GM18909 (cell line): ENCODE measurements around the gene GALNT12.

Source experiments
- ATAC-seq: cut with Tn5 transposase; IDR thresholded peaks from one replicate; pipeline ENCODE4 v1.9.1; 2021; ENCODE audit warnings: mild to moderate bottlenecking; ENCODE audit not compliant: unreplicated experiment, poor library complexity

Gene GALNT12

DNA sequence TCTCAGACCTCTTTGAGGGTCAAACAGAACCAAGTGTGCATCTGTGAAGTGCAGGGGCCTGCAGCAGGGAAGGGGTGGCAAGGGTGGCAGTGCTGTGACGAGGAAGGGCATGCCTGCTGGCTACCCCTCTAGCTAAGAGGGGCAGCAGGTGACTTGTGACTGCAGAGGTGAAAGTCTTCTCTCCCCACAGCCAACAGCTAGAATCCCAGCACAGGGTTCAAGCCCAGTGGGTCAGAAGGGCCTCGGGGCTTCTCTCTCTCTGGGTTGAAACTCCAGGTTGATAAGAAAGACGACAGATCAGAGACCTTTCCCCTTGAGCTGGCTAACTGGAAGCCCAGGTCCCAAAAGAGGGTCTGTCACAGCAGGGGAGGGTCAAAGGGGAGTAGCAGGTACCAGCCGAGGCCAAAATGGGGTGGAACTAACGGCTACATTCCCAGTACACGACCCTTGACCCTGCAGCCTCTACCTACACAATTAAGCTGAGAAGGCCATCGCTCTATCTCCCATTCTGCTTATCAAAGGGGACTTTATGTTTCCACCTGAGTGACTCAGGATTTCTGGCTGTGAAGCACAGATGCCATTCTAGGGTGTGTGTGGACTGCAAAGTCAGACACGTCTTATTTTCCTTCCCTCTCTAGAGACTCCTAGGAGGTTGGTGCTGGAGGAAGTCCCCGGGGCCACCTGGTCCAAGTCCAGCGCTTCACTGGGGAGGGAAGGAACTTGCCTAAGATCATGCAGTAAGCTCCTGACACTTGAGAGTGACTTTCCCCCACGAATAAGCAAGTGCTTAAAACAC lies 25.7 kb upstream of the GALNT12 start:
- ATAC-seq = no peak

DNA sequence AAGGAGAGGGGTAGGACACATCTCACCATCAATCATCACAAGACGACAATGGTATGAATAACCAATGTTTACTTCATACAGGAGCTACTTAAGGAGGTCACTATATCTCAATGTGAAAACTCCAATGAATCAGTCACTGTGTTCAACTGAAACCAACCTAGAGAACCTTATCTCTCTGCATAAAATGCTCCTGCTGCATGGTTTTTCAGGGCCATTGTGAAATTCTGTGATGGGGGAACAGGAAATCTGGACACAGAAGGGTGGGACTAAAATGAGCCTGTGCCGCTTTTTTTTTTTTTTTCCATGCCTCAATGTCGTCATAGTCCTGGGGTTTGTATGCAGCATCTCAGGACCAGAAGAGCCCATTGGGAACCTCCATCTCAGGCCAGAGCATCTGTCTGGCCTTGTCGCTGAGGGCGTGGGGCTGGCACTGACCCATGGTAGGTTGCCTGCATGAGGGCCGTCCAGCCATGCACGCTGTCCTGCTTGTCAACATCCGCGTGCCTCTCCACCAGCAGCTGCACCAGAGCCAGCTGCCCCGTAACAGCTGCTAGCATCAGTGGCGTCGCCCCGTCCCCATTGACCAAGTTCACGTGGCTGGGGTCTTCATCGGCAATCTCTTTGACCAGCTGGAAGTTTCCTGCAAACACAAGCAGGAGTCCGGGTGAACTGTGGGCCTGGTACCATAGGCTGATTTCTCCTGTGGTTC lies 23.8 kb upstream of the GALNT12 start:
- no peak for ATAC-seq

DNA sequence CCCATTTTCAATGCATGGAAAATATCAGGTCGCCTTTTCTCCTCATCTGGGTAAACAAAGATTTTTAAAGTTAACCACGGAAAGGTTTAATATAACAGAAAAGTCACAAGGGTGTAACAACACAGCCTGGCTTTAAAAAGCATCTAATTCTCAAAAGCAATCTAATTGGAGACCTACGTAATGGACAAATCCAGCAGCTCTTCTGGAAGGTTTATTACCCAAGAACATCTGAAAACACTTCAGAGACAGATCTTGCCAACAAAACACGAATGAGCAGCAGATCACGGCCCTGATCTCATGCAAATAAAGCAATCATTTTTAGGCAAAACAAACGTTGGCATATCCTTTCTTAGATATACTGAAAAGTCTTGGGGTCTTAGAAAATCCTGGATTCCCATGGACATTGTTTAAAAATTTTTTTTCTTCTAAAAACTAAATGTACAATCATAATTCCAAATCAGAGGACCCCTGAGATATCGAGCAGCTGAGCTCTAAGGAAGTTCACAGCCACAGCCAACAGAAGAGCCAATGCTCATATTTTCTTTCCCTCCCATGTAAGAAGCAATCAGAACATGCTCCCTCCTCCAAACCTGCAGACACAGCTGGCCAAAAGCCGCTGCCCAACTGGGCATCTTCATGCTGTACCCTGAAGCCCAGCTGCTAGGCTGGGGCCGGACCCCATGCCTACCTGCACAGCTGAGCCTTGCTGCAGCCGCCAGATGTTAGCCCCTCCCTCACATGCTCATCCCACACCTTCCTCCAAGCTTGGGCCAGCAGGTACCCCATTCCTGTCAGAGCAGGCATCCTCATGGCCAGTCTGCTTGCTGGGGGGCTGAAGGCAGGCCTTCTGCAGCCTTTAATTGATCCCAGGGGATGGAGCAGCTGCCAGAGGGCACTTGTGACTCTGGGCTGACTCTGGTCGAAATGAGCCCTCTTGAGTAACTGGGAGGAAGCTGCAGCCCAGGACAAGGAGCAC lies 22.4 kb upstream of the GALNT12 start:
- ATAC-seq = no peak

GRCh38 chr9:98786750-98787510 lies 20.5 kb upstream of the GALNT12 start:
- no peak for ATAC-seq

DNA sequence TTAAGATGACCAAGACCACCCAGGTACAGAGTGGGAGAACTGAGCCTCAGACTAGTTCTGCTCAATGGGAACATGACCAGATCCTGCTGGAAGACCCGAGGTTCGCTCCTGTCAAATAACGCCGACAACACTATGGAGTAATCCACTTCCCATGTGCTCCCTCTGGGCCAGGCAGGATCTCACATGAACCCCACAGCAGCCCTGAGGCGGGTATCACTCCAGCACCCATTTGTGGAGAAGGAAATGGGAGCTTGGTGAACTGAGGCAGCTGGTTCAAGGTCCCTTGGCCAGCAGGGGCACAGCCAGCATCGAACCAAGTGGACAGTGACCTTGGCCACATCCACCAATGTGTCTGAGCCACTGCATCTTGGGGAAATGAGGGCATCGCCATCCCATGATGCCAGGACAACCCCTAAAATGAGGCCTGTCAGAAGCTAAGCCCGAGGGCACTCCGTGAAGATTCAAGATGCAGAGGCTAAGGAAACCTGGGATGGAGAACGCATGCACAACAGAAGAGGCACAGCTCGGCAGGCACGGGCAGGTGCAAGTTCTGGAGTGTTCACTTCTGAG lies 19.6 kb upstream of the GALNT12 start:
- ATAC-seq = no peak

DNA sequence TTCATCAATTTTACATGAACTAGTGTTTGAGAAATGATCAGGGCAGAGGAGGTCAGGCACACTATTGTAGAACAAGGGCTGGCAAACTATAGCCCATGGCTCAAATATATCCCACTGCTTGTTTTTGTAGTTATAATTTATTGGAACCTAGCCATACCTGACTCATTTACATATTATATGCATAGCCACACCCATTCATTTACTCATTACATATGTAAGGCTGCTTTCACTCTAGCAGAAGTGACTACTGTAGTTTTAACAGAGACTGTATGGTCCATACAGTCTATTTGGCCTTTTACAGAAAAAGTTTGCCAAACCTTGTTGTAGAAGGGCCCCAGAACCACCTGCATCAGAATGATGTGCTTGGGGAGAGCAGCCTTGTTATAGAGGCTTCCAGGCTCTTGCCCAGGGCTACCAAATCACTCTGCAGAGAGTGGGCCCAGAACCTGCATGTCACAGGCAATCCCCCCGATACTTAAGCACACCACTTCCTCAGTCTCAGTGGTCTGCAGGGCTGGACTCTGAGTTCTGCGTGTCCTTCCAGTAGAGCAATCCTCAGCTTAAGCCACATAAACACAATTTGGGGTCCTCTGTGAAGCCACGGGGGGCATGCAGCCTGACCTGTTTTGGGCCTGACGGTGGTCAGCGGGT lies 17.9 kb upstream of the GALNT12 start:
- no peak for ATAC-seq

DNA sequence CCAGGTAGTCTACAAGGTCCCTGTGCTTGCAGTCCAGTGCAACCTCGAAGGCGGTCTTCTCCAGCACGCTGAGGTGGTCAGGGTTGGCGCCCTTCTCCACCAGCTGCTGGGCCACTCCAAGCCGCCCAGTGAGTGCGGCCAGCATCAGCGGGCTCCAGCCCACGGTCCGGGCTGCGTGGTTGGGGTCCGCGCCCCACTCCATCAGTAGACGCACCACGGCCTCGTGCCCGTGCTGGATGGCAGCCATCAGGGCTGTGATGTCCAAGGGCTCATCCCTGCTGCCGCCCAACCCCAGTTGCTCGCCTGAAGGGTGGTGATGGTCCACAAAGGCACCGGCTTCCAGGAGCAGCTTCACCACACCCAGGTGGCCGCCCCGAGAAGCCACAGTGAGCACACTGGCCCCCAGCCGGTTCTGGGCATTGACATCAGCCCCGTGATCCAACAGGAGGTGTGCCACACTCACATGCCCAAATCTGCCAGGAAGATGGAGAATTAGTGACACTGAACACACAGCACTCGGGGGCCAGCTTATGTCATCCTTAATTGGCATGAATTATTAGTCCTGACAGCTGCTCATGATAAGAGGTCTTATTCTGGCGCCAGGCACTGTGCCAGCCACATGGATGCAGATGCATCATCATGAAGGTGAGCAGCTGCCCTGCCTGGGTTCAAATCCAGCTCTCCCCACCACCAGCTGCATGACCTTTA lies 17.2 kb upstream of the GALNT12 start:
- no peak for ATAC-seq

- peak; percentile 71 for ATAC-seq
Measured at GRCh38 chr9:98790842-98791607, 16.4 kb upstream of the GALNT12 start.

DNA sequence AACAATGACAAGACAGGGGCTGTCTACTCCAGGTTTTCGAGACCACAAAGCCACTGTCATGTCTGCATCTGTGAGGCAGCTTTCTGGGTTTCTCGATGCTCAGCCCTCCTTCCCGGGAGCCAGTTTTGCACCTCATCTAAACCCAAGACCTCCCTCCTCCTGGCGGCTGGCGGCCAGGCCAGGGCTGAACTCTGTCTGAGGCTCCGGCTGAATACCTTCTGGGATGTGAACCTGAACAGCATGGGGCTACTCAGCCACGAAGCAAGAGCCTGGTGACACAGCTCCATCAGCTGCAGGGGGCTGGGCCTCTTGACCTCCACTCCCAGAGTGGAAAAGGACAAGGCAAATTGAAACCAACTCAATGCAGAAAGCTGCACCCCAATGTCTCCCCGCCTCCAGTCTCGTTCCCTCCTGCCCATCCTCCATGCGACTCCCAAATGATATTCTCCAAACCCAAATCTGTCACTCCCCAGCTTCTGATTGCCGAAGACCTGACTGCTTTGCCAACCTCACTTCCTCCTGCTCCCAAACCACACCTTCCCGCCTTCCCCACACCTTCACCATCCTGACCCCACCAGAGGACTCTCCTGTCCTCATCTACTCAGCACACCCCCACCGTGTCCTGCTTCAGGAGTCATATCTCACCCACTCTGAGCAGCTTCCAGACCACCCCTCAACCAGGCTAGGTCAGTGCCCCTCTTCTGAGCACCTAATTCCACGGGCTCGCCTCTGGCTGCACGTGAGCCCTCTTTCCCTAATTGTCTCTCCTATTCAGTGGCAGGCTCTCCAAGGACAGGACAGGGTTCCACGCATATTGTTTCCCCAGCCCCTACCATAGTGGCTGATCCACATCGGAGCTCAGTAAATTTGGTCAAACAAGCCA lies 15.6 kb upstream of the GALNT12 start:
- ATAC-seq = no peak

DNA sequence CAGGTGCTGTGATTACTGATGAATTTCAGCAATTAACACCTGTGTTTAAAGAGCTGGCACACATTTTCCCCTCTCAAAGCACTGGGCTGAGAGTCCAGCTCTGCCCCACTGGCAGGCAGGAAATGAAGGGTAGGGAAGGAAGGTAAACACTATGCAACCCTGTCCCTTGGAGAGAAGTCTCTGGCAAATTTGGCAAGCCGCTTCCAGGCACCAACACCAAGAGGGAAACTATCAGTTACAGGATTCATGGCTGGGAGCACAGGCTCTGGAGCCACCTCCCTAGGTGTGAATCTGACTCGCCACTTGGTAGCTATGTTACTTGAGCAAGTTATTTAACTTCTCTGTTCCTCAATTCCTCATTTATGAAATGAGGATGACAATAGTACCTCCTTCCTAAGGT lies 14.4 kb upstream of the GALNT12 start:
- no peak for ATAC-seq

- no peak for ATAC-seq
Measured at GRCh38 chr9:98794802-98795201, 12.7 kb upstream of the GALNT12 start.

DNA sequence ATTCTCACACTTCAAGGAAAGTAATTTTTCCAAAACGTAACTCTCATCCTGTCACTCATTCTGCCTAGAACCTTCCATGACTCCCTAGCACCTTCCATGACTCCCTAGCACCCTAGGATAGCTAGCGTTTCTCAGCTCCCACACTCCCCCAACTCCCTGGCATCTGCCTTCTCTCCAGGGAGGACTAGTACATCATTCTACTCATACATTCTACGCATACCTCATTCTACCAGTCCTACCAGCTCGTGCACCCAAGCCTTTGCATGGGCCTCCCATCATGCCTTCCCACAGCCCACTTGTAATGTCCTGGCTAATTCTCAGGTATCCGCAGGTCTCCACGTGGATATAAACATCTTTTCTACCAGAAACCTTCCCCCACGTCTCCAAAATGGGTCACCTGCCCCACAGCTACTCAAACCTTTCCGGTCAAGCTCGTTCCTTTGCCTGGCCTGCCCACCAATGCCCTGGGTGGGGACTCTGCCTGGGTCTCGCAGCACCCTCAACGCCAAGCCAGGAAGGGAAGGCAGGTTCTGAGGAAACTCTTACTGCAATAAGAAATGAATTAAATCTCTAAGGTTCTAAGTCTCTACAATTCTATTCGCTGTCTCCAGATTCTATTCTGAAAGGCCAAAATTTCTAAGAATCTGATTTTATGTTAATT lies 12.0 kb upstream of the GALNT12 start:
- no peak for ATAC-seq

- ATAC-seq = peak; percentile 28
Measured at GRCh38 chr9:98795970-98796363, 11.5 kb upstream of the GALNT12 start.

GRCh38 chr9:98796364-98797101 lies 10.9 kb upstream of the GALNT12 start, which contains the start of gene ANKS6:
Gene ANKS6, minus strand, starts transcription at chr9:98796555. Its CDS starts 64 bp downstream, at chr9:98796491.
- peak; percentile 85 for ATAC-seq

DNA sequence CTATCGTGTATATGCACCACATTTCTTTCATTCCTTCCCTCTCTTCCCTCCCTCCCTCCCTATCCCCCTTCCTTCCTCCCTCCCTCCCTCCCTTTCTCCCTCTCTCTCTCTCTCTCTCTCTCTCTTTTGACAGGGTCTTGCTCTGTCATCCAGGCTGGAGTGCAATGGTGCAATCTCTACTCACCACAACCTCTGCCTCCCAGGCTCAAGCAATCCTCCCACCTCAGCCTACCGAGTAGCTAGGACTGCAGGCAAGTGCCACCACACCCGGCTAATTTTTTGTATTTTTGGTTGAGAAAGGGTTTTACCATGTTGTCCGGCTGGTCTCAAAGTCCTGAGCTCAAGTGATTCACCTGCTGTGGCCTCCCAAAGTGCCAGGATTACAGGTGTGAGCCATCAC lies 10.0 kb upstream of the GALNT12 start:
- ATAC-seq = no peak

GRCh38 chr9:98798254-98798653 lies 9.2 kb upstream of the GALNT12 start:
- no peak for ATAC-seq
